HEK293T (cell line): ENCODE data around the gene L2HGDH.

Source experiments
- ELF4 ChIP-seq: fragments of 450-650 bp; IDR thresholded peaks from 2 replicates; pipeline ENCODE4 v1.6.1; 2017; ENCODE audit warnings: antibody characterized with exemption
- FOXM1 ChIP-seq: fragments of 450-650 bp; IDR thresholded peaks from 2 replicates; pipeline ENCODE4 v1.6.1; 2017; ENCODE audit warnings: mild to moderate bottlenecking, borderline replicate concordance
- HDGF ChIP-seq: fragments of 450-650 bp; IDR thresholded peaks from 2 replicates; pipeline ENCODE4 v1.6.1; 2017; ENCODE audit warnings: antibody characterized with exemption, borderline replicate concordance
- SP1 ChIP-seq: fragments of 450-650 bp; IDR thresholded peaks from 2 replicates; pipeline ENCODE4 v1.6.1; 2017
- SUZ12 ChIP-seq: fragments of 450-650 bp; IDR thresholded peaks from 2 replicates; pipeline ENCODE4 v1.6.1; 2016; ENCODE audit warnings: mild to moderate bottlenecking

DNA sequence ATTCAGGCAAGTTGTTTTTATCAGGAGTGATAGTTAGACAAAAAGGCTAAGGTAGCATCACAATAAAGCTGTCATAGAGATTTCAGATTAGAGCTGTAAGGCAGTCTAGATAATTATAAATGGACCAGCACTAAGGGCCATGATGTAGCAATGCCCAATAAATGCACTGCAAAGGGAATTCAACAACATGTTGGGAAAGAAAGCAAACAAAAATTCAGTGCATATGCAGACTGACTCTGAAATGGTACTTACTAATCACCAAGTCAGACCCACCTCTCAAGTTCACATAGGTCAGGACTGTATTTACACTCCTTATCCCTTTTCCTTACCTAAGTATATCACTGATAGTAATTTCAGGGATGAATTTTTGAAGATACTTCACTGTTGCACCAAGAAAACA, 47.0 kb downstream of the L2HGDH start:
- TF ChIP-seq SUZ12 (no peak), HDGF (no peak), SP1 (no peak), FOXM1 (no peak), ELF4 (no peak)
